GM19324 (cell line): Measurements from ENCODE around the gene RAP1GAP.
"Not testable (repeated sequence)": the region's sequence is repeated elsewhere in the genome, so short reads cannot be mapped to it uniquely, and the experiment has no call there.

Experiments
- ATAC-seq: cut with Tn5 transposase; IDR thresholded peaks from one replicate; pipeline ENCODE4 v1.9.1; 2021; ENCODE audit warnings: mild to moderate bottlenecking, moderate library complexity; ENCODE audit not compliant: unreplicated experiment, low FRiP score

RAP1GAP gene

DNA sequence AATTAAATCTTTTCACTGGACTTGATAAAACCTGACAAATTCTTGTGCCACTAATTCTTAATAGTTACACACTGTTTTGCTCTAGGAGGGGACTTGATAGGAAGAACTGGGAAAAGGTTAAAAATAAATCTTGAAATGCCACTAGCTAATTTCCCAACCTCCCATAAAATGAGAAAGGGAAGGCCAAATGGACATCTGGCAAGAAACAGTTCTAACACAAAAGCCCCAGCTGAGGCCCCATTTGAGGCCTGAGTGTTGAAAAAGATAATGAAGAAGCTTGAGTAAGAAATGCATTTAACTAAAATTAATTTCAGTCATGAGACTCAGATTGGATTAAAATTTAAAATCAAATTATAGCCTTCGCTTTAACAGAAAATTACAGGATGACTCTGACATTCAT is 11.2 kb upstream of the RAP1GAP start:
- no peak for ATAC-seq

GRCh38 chr1:21677168-21677567 is 8.0 kb upstream of the RAP1GAP start:
- no peak for ATAC-seq

- ATAC-seq, result no peak
Measured at GRCh38 chr1:21674957-21675356, 5.8 kb upstream of the RAP1GAP start.

- not testable (repeated sequence) for ATAC-seq
Measured at GRCh38 chr1:21673853-21674252, 4.7 kb upstream of the RAP1GAP start.

DNA sequence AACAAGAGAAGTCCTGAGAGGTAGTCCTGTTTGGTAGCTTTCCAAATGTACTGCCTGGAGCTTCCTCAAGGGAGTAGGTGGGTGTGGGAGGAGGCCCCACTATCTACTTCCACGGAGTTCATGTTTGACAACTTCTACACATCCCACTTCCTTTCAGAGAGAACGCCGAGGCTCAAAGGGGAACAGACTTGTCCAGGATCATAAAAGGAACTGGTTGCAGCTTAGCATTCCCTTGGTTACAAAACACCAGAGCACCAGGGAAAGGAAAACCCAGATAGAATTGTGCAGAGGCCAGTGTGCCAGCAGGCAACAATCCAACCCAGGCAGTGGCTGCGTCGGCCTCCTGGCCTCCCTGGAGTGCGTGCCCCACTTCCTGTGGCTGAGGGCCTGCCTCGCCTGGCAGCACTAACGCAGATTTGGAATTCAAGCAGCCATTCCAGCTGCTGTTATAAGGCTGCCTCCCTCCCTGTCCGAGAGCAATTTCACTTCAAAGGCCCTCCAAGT is 4.2 kb upstream of the RAP1GAP start:
- no peak for ATAC-seq

- ATAC-seq, result no peak
Measured at GRCh38 chr1:21672478-21673276, 3.5 kb upstream of the RAP1GAP start.

DNA sequence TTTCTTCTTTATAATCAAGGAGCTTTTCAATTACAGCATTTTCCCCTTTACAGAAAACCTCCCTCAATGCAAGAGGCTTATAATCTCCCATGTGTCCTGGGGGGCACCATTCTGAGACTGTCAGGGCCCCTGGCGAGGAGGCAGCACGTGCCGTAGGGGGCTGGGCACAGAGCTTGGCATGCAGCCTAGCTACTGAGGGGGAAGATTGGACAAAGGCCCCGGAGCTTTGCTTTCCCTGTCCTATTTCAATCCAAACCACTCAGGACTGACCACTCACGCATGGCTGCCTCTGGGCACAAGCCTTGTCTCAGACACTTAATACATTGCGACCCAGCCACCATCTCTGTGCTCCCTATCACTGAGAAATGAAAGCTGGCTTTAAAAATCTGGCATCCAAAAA is 2.8 kb upstream of the RAP1GAP start:
- ATAC-seq, result no peak

DNA sequence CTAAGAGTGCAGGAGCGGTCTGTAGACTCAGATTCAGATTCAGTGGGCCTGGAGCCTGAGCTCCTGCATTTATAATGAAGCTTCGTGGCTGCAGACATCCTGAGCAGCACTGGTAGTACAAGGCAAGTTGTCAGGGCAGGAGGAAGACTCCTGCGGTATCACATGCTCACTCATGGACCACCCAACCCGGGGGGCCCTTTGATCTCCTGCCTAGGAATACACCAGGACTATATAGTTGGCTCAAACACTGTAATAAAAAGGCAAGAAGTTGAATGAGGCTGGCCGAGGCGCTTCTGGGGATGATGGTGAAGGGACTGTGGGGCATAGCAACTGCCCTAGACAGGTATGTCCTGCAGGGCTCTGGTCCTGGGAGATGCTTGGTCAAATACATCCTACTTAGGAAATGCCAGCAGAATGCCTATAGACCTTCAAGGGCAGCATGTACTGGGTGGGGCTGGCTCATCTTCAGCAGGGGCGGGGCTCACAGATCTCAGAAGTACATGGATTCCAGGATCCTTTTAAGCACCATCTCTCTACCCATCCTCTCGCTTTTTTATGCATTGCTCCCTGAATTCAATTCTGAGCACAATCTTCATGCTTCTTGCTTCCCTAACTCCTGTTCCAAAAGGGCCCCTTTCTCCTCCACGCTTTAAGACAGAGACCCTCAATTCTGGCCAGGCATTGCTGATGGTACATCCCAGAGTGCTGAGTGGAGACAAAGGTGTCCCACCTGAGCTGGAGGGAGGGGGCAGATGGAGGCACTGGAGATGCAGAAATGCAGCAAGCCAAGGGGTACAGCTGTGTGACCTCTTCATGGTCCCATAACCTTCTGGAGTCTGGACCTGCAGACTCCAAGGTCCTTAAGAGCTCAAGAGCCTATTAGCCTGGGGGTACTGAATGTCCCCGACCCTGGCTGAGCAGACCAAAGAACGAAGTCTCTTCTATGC is 2.1 kb upstream of the RAP1GAP start:
- no peak for ATAC-seq

- no peak for ATAC-seq
Measured at GRCh38 chr1:21670059-21670881, 1.1 kb upstream of the RAP1GAP start.

GRCh38 chr1:21668951-21669257 is 253 bp downstream of the RAP1GAP start:
- ATAC-seq, result no peak

DNA sequence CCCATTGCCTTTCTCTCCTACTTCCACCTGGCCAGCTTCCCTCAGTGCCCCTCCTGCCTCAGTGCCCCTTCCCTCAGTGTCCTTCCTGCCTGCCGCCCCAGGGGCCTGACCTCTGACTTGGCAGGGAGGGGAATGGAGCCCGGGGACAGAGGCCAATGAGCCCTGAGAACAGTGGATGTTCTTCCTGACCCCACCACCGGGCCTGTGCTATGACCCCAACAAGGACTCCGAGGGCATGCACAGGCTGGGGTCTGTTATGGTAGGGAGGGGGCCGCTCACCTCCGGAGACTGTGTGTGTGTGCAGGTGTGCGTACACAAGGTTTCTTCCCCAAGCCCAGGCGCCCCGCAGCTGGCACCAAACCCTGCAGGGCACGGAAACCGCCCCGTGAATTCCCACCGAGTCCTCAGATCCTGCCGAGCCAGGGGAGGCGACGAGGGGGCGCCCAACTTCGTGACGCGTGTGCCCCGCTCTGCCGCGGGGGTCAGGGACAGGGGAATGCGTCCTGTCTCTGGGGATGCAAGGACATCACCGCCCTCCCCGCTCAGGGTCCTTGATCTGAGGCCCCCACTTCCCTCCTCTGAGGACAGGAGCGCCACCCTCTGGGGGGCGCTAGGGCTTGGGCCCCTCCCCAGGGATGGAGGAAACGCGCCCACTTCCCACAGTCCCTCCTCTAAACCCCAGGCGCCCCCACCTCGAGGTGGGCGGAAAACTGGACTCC is 766 bp downstream of the RAP1GAP start:
- no peak for ATAC-seq

DNA sequence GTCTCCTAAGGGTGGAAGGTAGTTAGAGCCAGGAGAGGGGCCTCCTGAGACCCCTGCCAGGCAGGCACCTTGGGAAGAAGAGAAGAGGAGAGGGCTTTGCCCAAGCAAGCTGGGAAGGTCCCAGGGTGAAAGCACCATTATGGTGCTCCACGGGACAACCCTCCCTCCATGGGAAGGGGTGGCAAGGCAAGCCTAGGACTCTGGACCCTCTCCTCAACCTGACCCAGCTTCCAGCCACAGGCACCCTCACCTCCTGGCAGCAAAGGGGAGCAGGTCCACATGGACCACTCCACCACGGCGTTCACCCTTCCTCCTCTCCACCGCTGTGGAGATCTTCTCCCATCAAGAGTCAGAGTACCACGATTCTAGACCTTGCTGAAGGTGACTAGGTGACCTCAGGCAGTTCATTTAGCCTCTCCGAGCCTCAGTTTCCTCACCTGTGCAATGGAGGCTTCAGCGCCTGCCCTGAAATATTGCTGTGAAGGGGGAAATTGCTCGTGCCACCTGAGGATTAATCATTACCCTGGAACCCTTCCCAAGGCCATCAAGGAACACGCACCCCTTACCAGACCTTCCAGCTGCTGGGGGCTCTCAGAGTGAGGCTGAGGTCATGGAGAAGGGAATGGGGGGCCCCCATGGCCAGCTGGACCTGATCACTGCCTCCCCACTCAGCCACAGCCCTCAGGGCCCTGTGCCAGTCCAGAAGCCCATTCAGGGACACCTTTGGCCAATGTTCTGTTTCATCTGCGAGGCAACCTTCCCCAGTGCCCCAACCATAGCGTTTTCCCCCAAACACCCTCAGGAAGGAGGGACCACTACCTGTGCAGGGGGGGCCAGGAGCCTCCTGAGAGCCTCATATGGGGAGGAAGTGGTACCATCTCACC is 1.6 kb downstream of the RAP1GAP start:
- ATAC-seq, result no peak

DNA sequence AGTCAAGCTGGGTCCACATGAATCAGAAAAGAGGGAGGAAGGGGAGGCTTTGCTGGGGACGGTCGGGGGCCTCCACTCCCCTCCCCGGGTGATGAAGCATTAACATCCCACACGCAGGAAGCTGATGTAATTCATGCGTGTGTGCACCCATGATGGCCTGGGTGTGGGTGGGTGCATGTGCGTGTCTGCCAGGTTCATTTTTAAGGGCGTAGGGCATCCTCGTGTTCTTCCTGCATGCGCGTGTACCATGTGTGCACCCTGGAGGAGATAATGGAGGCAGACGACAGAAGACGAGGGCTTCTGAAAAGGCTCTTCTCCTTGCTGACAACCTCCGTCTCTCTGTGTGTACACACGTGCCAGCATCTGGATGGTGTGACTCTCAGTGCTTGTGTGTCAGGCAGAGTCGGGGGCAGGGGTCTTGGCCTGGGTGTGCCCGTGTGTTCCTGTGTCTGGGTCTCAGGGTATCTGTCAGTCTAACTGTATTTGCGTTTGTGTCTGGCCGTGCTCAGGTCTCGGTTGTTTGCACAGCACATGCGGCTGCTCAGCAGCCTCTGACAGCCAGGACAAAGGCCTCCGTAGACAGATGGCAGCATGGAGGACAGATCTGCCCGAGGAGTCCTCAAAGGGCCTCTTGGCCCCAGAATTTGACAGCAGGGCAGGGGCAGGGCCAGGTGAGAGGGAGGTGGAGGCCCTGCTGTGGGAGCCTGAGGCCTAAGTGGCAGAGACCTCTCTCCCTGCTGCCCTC is 2.4 kb downstream of the RAP1GAP start:
- ATAC-seq, result no peak

DNA sequence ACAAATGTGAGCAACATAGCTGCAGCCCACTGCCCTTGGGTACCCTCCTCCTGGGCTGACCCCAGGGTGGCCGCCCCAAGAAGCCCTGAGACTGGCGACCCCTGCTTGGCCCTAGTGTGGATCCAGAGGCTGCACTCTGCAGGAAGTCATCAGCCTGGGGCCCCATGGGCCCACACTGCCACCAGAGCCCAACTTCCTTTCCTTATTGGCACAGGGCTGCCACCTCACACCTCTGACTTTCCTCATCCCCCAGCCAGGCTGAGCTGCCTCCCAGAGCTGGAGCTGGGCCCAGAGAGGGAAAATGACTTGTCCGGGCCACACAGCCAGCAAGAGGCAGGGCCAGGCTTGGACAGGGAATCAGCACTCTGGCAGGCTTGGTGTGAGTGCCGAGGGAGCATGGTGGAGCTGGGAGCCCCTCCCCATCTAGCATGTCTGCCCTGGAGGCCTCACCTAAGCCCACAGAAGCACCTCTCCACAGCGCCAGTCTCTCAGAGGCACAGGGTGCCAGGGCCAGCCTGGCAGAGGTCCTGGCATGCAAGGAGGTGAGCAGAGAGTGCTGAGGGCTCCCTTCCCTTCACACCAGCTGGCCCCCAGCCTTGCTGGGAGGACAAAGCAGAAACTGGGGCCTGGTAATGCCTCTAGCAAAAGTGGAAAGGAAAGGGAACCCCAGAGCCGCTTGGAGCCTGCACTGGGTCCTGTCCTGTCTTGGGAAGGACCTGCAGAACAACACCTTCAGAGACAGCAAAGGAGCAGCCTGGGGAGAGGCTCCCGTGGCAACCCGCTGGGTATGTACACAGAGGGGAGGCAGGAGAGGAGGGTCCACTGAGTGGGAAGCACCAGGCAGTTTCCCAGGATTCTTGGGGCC is 3.2 kb downstream of the RAP1GAP start:
- ATAC-seq, result no peak

DNA sequence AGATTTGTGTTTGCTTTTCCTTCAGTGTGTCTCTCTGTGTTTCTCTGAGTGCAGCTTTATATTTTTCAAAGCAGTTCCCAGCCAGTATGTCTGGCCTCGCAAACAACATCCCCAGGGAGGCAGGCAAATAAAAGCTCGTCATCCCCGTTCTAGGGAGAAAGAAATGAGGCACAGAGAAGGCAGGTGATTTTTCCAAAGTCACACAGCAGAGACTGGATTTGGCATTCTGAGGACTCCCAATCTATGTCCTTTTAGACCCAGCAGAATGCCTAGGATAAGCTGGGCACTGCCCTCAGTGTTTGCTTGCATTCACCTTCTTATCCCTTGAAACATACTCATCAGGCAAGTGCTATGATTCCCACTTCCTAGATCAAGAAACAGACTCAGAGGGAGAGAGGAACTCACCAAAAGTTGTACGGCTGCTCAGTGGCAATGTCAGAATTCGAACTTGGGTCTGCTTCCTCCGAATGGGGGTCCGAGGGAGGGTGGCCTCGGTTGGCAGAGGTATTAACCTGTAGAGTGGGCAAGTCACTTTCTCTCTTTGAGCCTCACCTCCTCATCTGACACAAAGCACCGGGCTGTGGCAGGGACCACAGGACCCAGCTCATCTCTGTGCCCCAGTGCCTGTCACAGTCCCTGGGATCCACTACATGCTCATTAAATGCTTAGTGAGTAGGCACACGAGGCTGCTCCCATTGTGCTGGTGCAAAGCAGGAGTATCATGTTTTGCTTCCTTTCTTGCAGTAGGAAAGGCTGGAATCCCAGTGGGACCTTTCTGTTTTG is 4.2 kb downstream of the RAP1GAP start:
- no peak for ATAC-seq

- ATAC-seq, result no peak
Measured at GRCh38 chr1:21663951-21664805, 5.0 kb downstream of the RAP1GAP start.
